DMS53 (cell line): ENCODE data around the gene STAC.
A peak's percentile ranks its signal among the peaks of the same experiment; 100 is the strongest.

Experiments used
- DNase-seq: peaks from one replicate; lab custom pipeline; 2025; lab: John Stamatoyannopoulos, UW

Gene STAC

DNA sequence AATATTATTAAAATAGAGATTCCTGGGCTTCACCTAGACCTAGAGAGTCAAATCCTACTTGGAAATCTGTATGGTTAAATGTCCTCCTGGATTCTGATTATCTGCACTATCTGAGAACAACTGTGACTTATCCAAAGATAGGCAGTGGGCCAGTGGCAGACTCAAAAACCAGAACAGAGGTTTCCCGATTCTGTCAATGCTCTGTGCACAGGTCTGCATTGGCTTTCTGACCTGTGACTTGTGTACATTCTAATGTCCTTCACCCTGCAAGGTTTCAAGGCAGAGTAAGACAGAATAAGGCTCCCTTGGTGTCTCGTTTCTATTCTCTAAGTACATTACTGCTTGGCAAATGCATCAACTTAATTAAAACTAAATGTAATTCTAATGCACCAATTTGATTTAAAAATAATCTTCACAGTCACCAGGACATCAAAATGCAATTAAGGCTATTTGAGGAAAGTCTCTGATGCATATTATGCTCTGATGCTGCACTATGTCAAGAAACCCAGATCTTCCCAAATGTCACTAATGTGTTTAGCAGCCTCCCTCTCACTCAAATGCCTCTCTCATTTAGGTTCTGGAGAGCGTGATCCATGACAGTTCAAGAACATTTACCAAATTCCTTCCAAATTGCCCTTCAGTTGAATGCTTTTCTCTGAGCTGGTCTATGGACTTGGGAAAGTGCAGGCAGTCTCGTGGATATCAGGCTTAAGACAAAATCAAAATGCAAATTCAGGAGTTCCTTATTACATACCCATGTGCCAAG is 140.1 kb downstream of the STAC start:
- DNase-seq, result no peak

DNA sequence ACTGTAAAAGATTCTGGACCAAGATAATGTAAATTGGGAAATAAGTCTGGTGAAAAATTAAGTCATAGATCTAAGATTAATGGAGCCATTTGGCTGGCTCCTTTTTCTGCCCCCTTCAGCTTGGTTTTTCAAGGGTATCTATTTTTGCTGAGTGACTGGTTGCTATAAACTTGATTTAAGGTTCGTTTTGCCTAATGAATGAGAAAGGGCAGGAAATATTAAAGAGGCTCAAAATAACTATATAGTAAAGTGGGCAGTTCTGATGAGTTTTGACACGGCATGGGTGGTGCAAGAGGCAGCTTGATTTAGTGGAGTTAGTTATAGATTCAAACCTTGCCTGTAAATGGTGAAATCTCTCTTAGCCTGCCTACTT is 140.7 kb downstream of the STAC start:
- no peak for DNase-seq

- no peak for DNase-seq
Observed at GRCh38 chr3:36524560-36524959, 144.3 kb downstream of the STAC start.

GRCh38 chr3:36525115-36525801 is 145.0 kb downstream of the STAC start:
- DNase-seq, result peak; percentile 32

GRCh38 chr3:36538136-36538749 is 157.9 kb downstream of the STAC start:
- DNase-seq, result no peak

DNA sequence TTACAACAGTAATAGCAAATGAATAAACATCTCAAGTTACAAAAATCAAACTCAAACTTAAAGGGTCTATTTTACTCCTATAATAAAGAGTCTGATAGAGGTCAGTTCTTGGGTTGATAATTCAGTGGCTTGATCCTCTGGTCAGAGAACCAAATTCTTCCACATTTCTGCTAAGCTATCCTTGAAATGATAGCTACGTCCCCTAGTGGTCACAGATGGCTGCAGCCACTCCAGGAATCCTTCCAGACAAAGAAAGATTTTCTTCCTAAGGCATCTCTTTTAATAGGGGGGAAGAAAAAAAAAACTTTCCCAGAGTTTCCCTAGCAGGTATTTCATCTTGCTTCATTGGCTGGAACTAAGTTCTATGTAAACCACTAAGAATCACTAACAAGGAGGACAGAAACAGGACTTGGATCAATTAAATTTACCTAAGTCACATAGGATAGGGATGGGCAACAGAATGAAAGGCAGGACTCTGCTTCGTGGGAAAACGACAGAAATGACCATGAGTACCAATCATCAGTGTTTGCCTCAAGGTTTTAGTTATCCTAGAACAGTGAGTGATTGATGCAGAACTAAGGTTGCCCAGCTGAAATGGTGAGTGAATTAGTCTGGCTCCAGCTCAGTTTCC is 160.7 kb downstream of the STAC start:
- peak; percentile 44 for DNase-seq

GRCh38 chr3:36542186-36542585 is 161.9 kb downstream of the STAC start:
- no peak for DNase-seq

DNA sequence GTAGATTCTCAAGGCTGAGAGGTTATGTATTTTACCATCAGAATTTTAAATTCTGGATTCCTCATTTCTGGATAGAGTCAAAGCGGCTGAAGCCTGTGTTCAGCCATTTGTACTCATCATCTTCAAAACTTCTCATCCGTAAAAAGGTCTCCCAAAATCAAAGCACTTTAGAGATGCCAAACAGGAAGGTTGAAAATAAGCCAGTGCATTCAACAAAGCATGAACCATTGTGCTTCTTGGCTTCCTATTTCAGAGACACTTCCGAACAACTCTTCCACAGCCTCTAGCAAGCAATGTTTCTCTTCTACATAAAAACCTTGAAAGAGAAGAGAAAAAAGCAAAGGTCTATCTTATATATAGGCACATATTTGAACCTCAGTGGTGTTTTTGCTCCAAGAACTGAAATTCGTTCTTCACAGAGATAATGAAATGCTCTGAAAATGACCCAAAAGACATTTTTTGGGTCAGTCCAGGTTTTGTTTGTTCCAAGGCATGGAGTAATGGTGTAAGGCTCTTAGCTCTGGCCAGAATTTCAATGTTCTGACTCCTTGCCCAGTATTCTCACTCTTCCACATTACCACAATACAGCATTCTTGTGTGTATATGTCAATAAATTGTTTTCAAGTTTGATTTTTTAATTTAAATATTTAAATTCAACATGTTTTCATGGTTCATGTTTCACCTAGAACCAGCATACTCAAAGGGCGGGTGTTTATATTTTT is 163.1 kb downstream of the STAC start:
- DNase-seq, result no peak

GRCh38 chr3:36546226-36546625 is 165.9 kb downstream of the STAC start:
- no peak for DNase-seq

DNA sequence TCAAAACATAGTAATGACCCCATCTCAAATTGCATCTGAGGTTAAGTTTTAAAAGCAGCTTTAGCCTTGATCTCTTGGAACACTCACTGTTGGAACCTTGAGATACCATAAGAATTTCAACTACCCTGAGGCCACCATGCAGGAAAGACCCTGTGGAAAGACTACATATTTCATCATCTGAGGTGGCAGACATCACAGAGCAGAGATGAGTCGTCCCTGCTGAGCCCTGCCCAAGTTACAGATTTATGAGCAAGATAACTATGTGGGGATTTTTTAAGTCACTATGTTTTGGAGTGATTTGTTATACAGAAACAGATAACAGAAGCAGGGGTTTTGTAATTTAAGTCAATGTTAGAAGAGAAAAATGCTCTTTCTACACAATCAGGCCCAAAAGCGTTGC is 168.4 kb downstream of the STAC start:
- no peak for DNase-seq

- no peak for DNase-seq
Observed at GRCh38 chr3:36557021-36557707, 176.9 kb downstream of the STAC start.

- no peak for DNase-seq
Observed at GRCh38 chr3:36557708-36558421, 177.6 kb downstream of the STAC start.

DNA sequence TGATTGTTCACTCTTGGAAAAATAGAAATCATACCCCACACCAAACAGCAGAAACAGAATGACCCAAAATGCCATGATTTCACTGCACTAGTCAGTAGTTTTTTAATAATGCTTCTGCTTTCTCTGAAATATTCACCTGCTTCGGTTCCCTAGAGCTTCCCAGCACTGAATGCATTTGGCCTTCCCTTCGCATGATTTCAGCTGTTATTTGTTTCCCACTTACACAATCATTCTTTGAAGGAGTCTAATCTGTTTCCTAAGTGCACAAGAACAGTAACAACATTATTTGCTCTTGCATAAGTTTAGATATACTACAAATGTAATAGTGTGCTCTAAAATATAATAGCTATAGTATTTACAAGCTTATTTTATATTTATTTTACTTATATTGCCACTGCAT is 178.7 kb downstream of the STAC start:
- no peak for DNase-seq

GRCh38 chr3:36560685-36561084 is 180.4 kb downstream of the STAC start:
- no peak for DNase-seq

DNA sequence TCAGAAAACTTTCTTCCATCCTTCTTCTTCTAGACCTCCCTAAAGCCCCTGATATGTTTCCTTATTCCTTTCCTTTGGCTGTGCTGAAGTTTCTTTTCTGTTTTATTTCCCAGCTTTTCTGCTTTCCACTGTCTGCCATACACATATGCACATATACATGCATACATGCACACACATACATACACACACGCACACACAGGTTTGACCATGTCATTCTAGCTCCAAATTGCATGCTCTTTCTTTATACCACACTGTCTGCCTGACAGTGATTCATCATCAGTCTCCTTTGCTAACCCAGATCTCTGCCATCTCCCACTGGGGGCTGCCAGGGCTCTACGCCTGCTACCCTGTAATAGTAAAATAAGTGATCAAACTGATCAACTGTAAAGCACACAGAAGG is 181.3 kb downstream of the STAC start:
- DNase-seq, result no peak

DNA sequence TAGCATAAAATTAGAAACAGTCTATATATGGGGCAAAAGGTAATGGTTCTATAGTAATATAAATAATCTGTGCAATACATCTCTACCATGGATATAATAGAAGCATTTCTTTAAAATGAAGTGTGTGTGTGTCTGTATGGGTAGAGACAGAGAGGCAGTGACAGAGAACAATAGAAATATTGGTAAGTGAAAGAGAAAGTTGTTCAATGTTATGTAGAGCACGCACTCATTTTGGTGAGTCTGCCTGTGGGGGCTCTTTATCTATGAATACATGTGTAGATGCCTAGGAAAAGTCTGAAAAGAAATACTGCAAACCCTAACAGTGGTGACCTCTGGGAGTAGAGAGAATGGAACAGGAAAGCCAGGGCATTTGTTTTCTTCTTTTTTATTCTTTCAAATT is 182.6 kb downstream of the STAC start:
- DNase-seq, result no peak

GRCh38 chr3:36575241-36575640 is 194.9 kb downstream of the STAC start:
- no peak for DNase-seq

- DNase-seq, result peak; percentile 0
Observed at GRCh38 chr3:36578418-36578817, 198.1 kb downstream of the STAC start.

GRCh38 chr3:36579746-36580145 is 199.4 kb downstream of the STAC start:
- peak; percentile 12 for DNase-seq

GRCh38 chr3:36580716-36581115 is 200.4 kb downstream of the STAC start:
- no peak for DNase-seq

- DNase-seq, result no peak
Observed at GRCh38 chr3:36591959-36592358, 211.7 kb downstream of the STAC start.
